ENCODE measurements around the gene TPCN2.
A peak's percentile ranks its signal among the peaks of the same experiment; 100 is the strongest.
"Not testable (repeated sequence)": the region's sequence is repeated elsewhere in the genome, so short reads cannot be mapped to it uniquely, and the experiment has no call there.

Gene TPCN2

DNA sequence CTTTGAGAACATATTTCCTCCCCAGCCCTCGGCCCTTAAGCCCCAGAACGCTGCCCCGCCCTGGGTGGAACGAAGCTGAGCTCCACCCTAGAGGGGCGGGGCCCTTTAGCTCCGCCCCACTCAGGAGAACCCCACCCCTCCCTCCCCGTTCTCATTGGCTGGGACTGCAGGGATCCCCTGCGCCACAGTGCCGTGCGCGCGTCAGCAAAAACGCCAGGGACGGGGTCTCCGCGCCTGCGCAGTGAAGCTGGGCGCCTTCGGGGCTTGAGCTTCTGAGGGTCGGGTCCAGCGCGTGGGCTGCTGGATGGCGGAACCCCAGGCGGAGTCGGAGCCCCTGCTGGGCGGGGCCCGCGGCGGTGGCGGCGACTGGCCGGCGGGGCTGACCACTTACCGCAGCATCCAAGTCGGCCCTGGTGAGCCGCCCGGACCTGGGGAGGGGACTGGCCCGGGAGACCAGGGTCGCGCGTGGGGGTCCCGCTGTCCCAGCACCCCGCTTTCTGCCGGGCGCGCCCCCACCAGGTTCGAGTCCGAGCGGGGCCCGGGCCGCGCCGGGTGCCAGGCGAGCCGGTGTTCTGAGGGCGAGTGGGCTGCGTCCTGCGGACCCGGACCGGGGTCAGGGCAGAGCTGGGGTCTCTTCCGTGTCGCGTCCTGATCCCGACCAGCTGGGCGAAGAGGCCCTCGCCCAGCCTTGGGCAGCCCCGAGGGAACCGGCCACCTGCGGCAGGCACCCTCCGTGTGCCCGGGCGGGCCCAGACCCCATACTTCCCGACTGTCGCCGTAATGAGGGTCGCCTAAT lies at the start of gene TPCN2:
Gene TPCN2 (plus strand): TSS at position 239 of the 796 bp plus-strand sequence. CDS start 66 bp downstream, at position 305.
- DNase-seq, result peak; percentile 88 to 91

DNA sequence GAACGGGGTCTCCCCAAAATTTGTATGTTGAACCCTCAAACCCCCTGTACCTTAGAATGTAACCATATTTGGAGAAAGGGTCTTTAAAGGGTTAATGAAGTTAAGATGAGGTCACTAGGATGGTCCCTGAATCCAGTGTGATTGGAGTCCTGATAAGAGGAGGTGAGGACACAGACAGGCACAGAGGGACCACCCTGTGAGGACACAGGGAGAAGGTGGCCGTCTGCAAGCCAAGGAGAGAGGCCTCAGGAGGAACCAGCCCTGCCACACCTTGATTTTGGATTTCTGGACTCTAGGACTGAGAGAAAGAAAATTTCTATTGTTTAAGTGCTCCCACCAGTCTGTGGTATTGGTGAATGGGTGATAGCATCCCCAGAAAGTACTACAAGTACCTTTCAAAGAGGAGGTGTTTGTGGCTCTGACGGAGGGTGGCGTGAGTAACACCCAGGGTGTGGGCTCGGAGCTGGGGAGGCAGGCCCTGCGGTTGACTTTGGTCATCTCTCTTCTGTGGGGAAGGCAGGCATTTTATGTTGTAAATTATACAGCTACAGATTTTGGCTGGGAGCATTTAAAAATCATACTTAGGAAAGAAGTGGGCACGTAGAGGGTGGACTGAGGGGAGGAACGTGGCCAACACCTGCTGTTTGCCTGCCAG lies 49.5 kb upstream of the TPCN2 start:
- DNase-seq, result no peak

- DNase-seq, result not testable (repeated sequence)
Observed at GRCh38 chr11:68999748-69000355, 48.9 kb upstream of the TPCN2 start.

DNA sequence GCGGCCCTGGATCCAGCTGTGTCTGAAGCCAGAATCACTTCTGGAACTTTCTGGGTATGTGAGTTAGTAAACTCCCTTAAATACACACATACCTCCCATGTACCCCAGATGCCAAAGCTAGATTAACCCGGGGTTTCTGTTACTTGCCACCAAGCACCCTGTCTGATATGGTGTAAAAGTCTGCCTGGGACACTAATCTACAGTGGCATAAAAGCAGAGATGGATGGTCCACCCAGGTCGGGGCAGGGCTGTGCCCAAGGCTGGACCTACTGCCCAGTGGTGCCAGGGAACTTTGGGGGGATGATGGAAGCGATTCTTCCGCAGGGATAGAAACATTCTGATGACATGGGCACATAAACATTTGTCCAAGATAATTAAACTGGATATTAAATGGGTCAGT lies 48.3 kb upstream of the TPCN2 start:
- no peak for DNase-seq

GRCh38 chr11:69000831-69001242 lies 47.9 kb upstream of the TPCN2 start:
- DNase-seq, result no peak

- DNase-seq, result no peak
Observed at GRCh38 chr11:69001243-69002081, 47.3 kb upstream of the TPCN2 start.

GRCh38 chr11:69002110-69002569 lies 46.6 kb upstream of the TPCN2 start:
- no peak for DNase-seq

DNA sequence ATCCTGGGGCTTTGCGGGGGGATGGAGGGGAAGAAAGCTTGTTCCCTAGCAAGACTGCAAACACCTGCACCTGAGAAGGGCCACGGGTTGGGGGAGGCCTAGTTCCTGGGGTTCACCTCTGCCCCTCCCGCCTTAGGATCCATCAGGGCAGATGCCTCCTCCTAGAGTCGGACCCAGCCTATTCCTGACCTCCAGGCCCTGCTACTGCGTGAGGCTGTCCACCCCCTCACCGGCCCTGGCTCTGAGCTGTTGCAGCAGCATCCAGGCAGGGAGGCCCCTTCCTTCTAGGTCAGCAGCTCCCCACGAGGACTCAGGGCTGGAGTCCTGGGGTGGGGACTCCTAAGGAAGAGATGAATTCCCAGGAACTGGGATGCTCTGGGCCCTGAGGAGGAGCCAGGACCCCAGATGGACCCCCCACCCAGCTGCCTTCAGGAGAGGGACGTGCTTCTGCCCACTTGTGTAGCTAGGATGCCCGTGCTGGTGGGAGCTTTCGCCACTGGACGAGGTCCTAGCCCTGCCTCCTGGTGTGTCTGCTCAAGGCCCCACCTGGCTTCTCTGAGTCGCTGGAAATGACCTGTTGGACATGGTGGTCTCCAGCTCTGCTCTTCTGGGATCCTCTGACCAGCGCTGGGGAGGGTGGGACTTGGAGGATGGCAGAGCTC lies 46.0 kb upstream of the TPCN2 start:
- DNase-seq, result no peak

- DNase-seq, result no peak
Observed at GRCh38 chr11:69003301-69003865, 45.3 kb upstream of the TPCN2 start.

DNA sequence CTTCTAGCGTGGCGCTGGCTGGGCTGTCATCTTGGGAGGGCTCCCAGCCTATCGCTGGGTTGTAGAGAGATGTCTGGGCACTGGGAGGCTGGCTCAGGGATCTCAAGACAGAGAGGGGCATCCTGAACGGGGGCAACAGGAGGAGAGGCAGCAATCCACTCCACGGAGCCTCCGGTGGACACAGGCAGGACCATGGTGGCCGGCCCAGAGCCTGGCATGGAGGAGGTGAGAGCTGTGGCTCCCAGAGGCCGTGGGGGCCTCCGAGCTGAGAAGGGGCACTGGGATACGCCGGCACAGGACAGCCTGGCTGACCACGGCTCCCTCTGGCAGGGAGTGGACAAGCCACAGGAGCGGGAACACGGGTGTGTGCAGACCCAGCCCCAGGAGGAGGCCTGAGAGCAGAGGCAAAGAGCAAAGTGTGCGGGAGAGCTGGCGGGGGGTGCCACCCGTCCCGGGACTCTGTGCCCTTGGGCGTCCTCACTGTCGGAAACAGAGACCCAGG lies 44.8 kb upstream of the TPCN2 start:
- no peak for DNase-seq

DNA sequence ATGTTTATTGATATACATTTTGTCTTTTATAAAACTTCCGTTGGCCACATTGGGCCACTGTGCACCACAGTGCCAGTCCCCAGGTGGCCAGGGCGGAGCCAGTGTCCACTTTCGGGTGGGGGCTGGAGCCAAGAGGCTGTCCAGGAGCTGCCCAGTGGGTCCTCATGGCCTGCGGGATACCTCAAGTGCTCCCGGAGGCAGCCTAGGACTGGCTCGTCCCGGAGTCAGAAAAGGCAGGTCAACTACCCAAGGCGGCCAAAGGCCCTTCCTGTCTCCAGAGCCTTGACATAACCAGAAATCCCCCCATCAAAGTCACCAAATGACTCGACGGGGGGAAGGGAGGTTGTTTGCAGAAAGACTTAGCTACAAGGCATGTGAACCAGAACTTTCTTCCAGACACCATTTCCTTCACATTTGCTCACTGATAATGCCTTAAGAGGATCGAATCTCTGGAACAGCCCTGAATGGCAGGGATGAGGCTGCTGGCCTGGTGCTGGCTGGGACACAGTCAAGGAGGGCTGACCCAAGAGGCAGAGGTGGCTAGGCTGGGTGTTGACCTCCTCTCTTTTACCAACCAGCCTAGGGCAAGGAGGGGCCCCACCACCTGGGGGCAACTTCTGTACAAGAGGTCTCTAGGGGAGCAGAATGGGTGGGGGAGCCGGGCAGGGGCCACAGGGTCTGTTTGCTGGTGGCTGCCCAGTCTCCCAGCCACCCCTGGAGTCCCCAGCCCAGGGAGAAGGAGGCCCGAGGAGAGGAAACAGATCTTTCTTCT lies 44.1 kb upstream of the TPCN2 start:
- DNase-seq, result no peak

DNA sequence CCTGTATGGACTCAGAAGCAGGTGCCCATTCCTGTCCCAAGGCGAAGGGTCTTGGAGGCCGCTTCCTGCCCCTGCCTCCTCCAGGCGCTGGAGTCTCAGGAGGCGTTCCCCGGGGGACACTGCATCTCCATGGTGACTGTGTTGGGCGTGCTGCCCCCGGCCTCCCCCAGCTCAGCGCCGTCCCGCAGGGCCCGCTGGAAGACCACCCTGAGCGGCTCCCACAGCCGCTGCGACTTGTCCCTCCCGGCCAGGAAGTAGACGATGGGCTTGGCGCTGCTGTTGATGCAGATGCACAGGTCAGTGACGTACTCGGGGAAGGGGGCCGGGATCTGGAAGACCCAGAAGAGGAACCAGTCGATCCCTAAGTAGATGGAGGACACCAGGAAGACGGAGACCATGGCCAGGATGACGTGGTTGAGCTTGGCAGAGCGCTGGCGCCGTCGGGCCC lies 43.5 kb upstream of the TPCN2 start:
- no peak for DNase-seq

- DNase-seq, result no peak
Observed at GRCh38 chr11:69005631-69006368, 42.9 kb upstream of the TPCN2 start.

GRCh38 chr11:69006816-69007215 lies 41.9 kb upstream of the TPCN2 start:
- no peak for DNase-seq

- no peak for DNase-seq
Observed at GRCh38 chr11:69007975-69008381, 40.8 kb upstream of the TPCN2 start.

GRCh38 chr11:69008737-69009440 lies 39.8 kb upstream of the TPCN2 start:
- DNase-seq, result no peak

GRCh38 chr11:69009441-69010211 lies 39.1 kb upstream of the TPCN2 start:
- no peak for DNase-seq

DNA sequence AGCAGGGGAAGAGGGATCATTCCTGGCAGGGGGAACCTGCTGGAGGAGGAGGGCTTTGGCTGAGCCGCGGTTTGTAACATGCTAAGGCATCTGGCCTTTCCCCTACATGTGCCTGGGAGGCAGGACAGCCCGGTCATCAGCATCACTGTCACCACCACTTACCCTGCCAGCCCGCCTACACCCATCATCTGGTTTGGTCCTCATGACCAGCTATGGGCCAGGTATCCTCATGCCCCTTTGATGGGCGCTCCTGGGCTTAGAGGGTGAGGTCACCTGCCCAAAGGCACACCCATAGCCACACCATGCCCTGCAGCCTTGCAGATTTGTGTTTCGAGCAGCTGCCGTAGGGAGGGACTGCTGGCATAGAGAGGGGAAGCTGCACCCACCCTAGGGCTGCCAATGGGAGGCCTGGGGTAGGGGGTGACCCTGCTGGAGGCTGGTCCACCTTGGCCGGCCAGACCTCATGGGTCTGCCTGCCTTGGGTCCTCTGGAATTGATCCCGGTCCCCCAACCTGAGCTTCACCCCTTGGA lies 38.3 kb upstream of the TPCN2 start:
- DNase-seq, result no peak

Measured in NCI-H1930 (cell line).